NCI-H460 (cell line): ENCODE measurements around the gene WDTC1. TPM values are rescaled to one million over a fixed set of nuclear protein-coding genes. Genes with fewer than 3 reads are reported as not detected.
A peak's percentile ranks its signal among the peaks of the same experiment; 100 is the strongest.

Experiments
- DNase-seq: peaks from one replicate; pipeline ENCODE4 v3.0.0-alpha.2; 2016; ENCODE audit warnings: low read depth; ENCODE audit errors: extremely low read depth
- total RNA-seq: library from RNA; depleted of rRNA; stranded (reverse); fragments of >200 nt; shearing (Covaris generic); gene quantifications from 2 replicates; pipeline ENCODE4 v1.2.3, GENCODE V29; 2014

Gene WDTC1
- total RNA-seq, 1 experiment from 2014 or later, result 10.3 TPM

- DNase-seq, result peak; percentile 78
Measured at GRCh38 chr1:27300341-27301051, 66.1 kb downstream of the WDTC1 start.

- DNase-seq, result no peak
Measured at GRCh38 chr1:27301052-27301422, 66.6 kb downstream of the WDTC1 start.

- no peak for DNase-seq
Measured at GRCh38 chr1:27301582-27302199, 67.3 kb downstream of the WDTC1 start.

GRCh38 chr1:27302612-27303011, 68.2 kb downstream of the WDTC1 start:
- DNase-seq, result no peak

GRCh38 chr1:27303509-27303908, 69.1 kb downstream of the WDTC1 start:
- no peak for DNase-seq

GRCh38 chr1:27306071-27306470, 71.6 kb downstream of the WDTC1 start:
- DNase-seq, result no peak

- DNase-seq, result no peak
Measured at GRCh38 chr1:27306892-27307761, 72.7 kb downstream of the WDTC1 start.

- DNase-seq, result no peak
Measured at GRCh38 chr1:27307874-27308598, 73.6 kb downstream of the WDTC1 start.

- DNase-seq, result no peak
Measured at GRCh38 chr1:27314169-27314568, 79.7 kb downstream of the WDTC1 start.

- DNase-seq, result no peak
Measured at GRCh38 chr1:27314737-27315136, 80.3 kb downstream of the WDTC1 start.

- no peak for DNase-seq
Measured at GRCh38 chr1:27316860-27317259, 82.4 kb downstream of the WDTC1 start.

GRCh38 chr1:27318136-27318535, 83.7 kb downstream of the WDTC1 start:
- no peak for DNase-seq

GRCh38 chr1:27318596-27318995, 84.2 kb downstream of the WDTC1 start:
- DNase-seq, result no peak

- DNase-seq, result peak; percentile 89
Measured at GRCh38 chr1:27321813-27322568, 87.6 kb downstream of the WDTC1 start, which contains the start of gene TMEM222. Gene TMEM222, plus strand, starts transcription at chr1:27322163. Its CDS starts 35 bp downstream, at chr1:27322198.

GRCh38 chr1:27322569-27323240, 88.3 kb downstream of the WDTC1 start:
- DNase-seq, result no peak

- DNase-seq, result no peak
Measured at GRCh38 chr1:27325286-27325685, 90.9 kb downstream of the WDTC1 start.

GRCh38 chr1:27327964-27328363, 93.5 kb downstream of the WDTC1 start:
- no peak for DNase-seq

GRCh38 chr1:27330786-27331185, 96.4 kb downstream of the WDTC1 start:
- no peak for DNase-seq

GRCh38 chr1:27331426-27331825, 97.0 kb downstream of the WDTC1 start:
- no peak for DNase-seq
